ENCODE results near the gene H3-3A.

Gene H3-3A

GRCh38 chr1:226034482-226034881, 28.0 kb upstream of the H3-3A start:
- no peak overlapping the region for H2AFZ ChIP-seq (ENCODE audit: low read length)
- no peak overlapping the region for H3K27ac ChIP-seq (ENCODE audit: low read length)
- no peaks in the 10 kb centered on the region for H3K27me3 ChIP-seq (replicated peaks; ENCODE audit: insufficient read depth, low read length)
- no peaks in the 10 kb centered on the region for H3K79me2 ChIP-seq (ENCODE audit: low read length)
- H3K4me2 ChIP-seq (ENCODE audit: low read depth, low read length), result no peak overlapping the region
- TF ChIP-seq CTCF (IDR thresholded peaks at IDR 0.05; ENCODE audit: low read length) (no peak), EZH2phosphoT487 (IDR thresholded peaks at IDR 0.05; ENCODE audit: low read length) (no peak)
- H3K9me3 ChIP-seq (replicated peaks; ENCODE audit: insufficient read depth, low read length), result no peaks in the 10 kb centered on the region
- no peak overlapping the region for H3K4me3 ChIP-seq (ENCODE audit: low read length)
- DNase-seq, result no peak
- no peaks in the 10 kb centered on the region for H3K9me2 ChIP-seq (replicated peaks; ENCODE audit: insufficient read depth, low read length)
- H3K36me3 ChIP-seq (replicated peaks; ENCODE audit: insufficient read depth, low read length), result no peaks in the 10 kb centered on the region
- H3K4me1 ChIP-seq (ENCODE audit: low read length), result peaks cover 4% of the 10 kb centered on the region
- no peak overlapping the region for H3K9ac ChIP-seq (ENCODE audit: low read length)
- H3F3A ChIP-seq (ENCODE audit: insufficient read depth, low read length), result no peaks in the 10 kb centered on the region
- H4K20me1 ChIP-seq (ENCODE audit: insufficient read depth, low read length), result no peaks in the 10 kb centered on the region

GRCh38 chr1:226035915-226036314, 26.6 kb upstream of the H3-3A start:
- TF ChIP-seq CTCF (IDR thresholded peaks at IDR 0.05; ENCODE audit: low read length) (no peak), EZH2phosphoT487 (IDR thresholded peaks at IDR 0.05; ENCODE audit: low read length) (no peak)

GRCh38 chr1:226038661-226039060, 23.9 kb upstream of the H3-3A start:
- H2AFZ ChIP-seq (ENCODE audit: low read length), result no peak overlapping the region
- TF ChIP-seq CTCF (IDR thresholded peaks at IDR 0.05; ENCODE audit: low read length) (no peak), EZH2phosphoT487 (IDR thresholded peaks at IDR 0.05; ENCODE audit: low read length) (no peak), EZH2 (optimal IDR thresholded peaks at IDR 0.05; ENCODE audit: low read depth, low read length) (no peak)

More at GRCh38 chr1:226035915-226036314, 26.6 kb upstream of the H3-3A start:
- Histone ChIP-seq H2AFZ (ENCODE audit: low read length) (no peak overlapping the region), H3K4me2 (ENCODE audit: low read depth, low read length) (no peak overlapping the region), H4K20me1 (ENCODE audit: insufficient read depth, low read length) (no peaks in the 10 kb centered on the region), H3K79me2 (ENCODE audit: low read length) (no peaks in the 10 kb centered on the region), H3F3A (ENCODE audit: insufficient read depth, low read length) (no peaks in the 10 kb centered on the region), H3K4me3 (ENCODE audit: low read length) (no peak overlapping the region), H3K9me3 (replicated peaks; ENCODE audit: insufficient read depth, low read length) (no peaks in the 10 kb centered on the region), H3K27ac (ENCODE audit: low read length) (no peak overlapping the region), H3K9ac (ENCODE audit: low read length) (no peak overlapping the region), H3K9me2 (replicated peaks; ENCODE audit: insufficient read depth, low read length) (no peaks in the 10 kb centered on the region), H3K27me3 (replicated peaks; ENCODE audit: insufficient read depth, low read length) (no peaks in the 10 kb centered on the region), H3K36me3 (replicated peaks; ENCODE audit: insufficient read depth, low read length) (no peaks in the 10 kb centered on the region), H3K4me1 (ENCODE audit: low read length) (no peaks in the 10 kb centered on the region)
- DNase-seq, result no peak

More at GRCh38 chr1:226038661-226039060, 23.9 kb upstream of the H3-3A start:
- no peak for DNase-seq
- no peaks in the 10 kb centered on the region for H3F3A ChIP-seq (ENCODE audit: insufficient read depth, low read length)
- H3K9ac ChIP-seq (ENCODE audit: low read length), result no peak overlapping the region
- no peaks in the 10 kb centered on the region for H3K4me1 ChIP-seq (ENCODE audit: low read length)
- H3K79me2 ChIP-seq (ENCODE audit: low read length), result no peaks in the 10 kb centered on the region
- no peak overlapping the region for H3K27ac ChIP-seq (ENCODE audit: low read length)
- H3K4me3 ChIP-seq (ENCODE audit: low read length), result no peak overlapping the region
- H3K27me3 ChIP-seq (replicated peaks; ENCODE audit: insufficient read depth, low read length), result no peaks in the 10 kb centered on the region
- H3K4me2 ChIP-seq (ENCODE audit: low read depth, low read length), result no peak overlapping the region
- H3K9me3 ChIP-seq (replicated peaks; ENCODE audit: insufficient read depth, low read length), result no peaks in the 10 kb centered on the region
- no peaks in the 10 kb centered on the region for H3K9me2 ChIP-seq (replicated peaks; ENCODE audit: insufficient read depth, low read length)
- no peaks in the 10 kb centered on the region for H3K36me3 ChIP-seq (replicated peaks; ENCODE audit: insufficient read depth, low read length)
- H4K20me1 ChIP-seq (ENCODE audit: insufficient read depth, low read length), result no peaks in the 10 kb centered on the region
